ENCODE data around the gene CCDC3. TPM values are rescaled to one million over a fixed set of nuclear protein-coding genes. Genes with fewer than 3 reads are reported as not detected.
"Not testable (repeated sequence)": the region's sequence is repeated elsewhere in the genome, so short reads cannot be mapped to it uniquely, and the experiment has no call there.

Gene CCDC3
- polyA plus RNA-seq, 2 of the 4 experiments (the other 2 are of a cell fraction) = 0.58 to 0.94 TPM

GRCh38 chr10:12993595-12993994 is 7.9 kb downstream of the CCDC3 start (continued):
- TF ChIP-seq NPAS2 (CRISPR knock-in tag; IDR thresholded peaks at IDR 0.05; ENCODE audit: borderline replicate concordance) = no peak
- TF ChIP-seq RCOR1 (IDR thresholded peaks at IDR 0.05; ENCODE audit: low read depth, low read length) = no peak
- no peak for TF ChIP-seq ESRRA (IDR thresholded peaks at IDR 0.05; ENCODE audit: borderline replicate concordance, low read length)
- TF ChIP-seq POLR2A (IDR thresholded peaks at IDR 0.05; ENCODE audit: low read length) = no peak

GRCh38 chr10:12985347-12985746 is 16.2 kb downstream of the CCDC3 start:
- ATAC-seq = no peak
- no peak for FAIRE-seq
- H3K4me1 ChIP-seq = no peaks in the 10 kb centered on the region
- ChIA-PET CTCF (interaction anchor here (0.7 to 1.8 kb wide), 3 partner anchors 18 to 203 kb away, joined by 3 to 6 read pairs (median 3); no protein-coding TSS in a partner anchor), POLR2A (no interaction called here)
- no peak for DNase-seq (ENCODE audit: low read depth in 1 of 2, low spot score in 1 of 2)
- 80% methylated on average over 6 of the region's 6 CpGs for WGBS (ENCODE audit: missing lambda C conversion rate)
- 0 out of 3 replicates have a peak, but pooled peaks cover 4% of the 10 kb centered on the region for H3K9me3 ChIP-seq
- no peak overlapping the region for H3K4me2 ChIP-seq
- no peak overlapping the region for H3K4me3 ChIP-seq
- H3K27ac ChIP-seq = no peak overlapping the region
- TF ChIP-seq CBX8 (IDR thresholded peaks at IDR 0.05) = no peak

- 57% methylated on average over 7 of the region's 7 CpGs for WGBS (ENCODE audit: missing lambda C conversion rate)
- 0 out of 3 replicates have a peak, but pooled peaks cover 4% of the 10 kb centered on the region for H3K9me3 ChIP-seq
- ChIA-PET CTCF (interaction anchor here (1.2 to 1.8 kb wide), 2 partner anchors 16 to 82 kb away, joined by 3 to 6 read pairs; no protein-coding TSS in a partner anchor), POLR2A (no interaction called here)
- H3K4me3 ChIP-seq = no peak overlapping the region
- no peak for DNase-seq (ENCODE audit: low read depth in 1 of 2, low spot score in 1 of 2)
- H3K4me2 ChIP-seq = no peak overlapping the region
- no peaks in the 10 kb centered on the region for H3K4me1 ChIP-seq
- no peak for FAIRE-seq
- no peak overlapping the region for H3K27ac ChIP-seq
- no peak for ATAC-seq
- TF ChIP-seq PHF8 (IDR thresholded peaks at IDR 0.05; ENCODE audit: borderline replicate concordance, low read depth) (no peak), E2F6 (IDR thresholded peaks at IDR 0.05; ENCODE audit: borderline replicate concordance, low read depth) (no peak), NPAS2 (CRISPR knock-in tag; IDR thresholded peaks at IDR 0.05; ENCODE audit: borderline replicate concordance) (no peak), CEBPB (IDR thresholded peaks at IDR 0.05) (no peak), FOXS1 (CRISPR knock-in tag; IDR thresholded peaks at IDR 0.05) (no peak), CTCF (IDR thresholded peaks at IDR 0.05) (no peak), CBX8 (IDR thresholded peaks at IDR 0.05) (no peak), ZC3H11A (IDR thresholded peaks at IDR 0.05) (no peak)
Measured at GRCh38 chr10:12984165-12984747, 17.3 kb downstream of the CCDC3 start.

GRCh38 chr10:12983568-12983967 is 17.9 kb downstream of the CCDC3 start:
- H3K27ac ChIP-seq; H3K9me3 ChIP-seq; FAIRE-seq; H3K4me3 ChIP-seq; H3K4me1 ChIP-seq; ATAC-seq; H3K4me2 ChIP-seq; DNase-seq (ENCODE audit: low read depth in 1 of 2, low spot score in 1 of 2); POLR2A ChIA-PET: not testable (repeated sequence)
- CTCF ChIA-PET = interaction anchor here (0.8 kb wide), 1 partner anchor 9 kb away, joined by 3 read pairs; no protein-coding TSS in a partner anchor
- 43% methylated on average over 3 of the region's 3 CpGs for WGBS (ENCODE audit: missing lambda C conversion rate)

- no peak for FAIRE-seq
- H3K4me1 ChIP-seq = no peaks in the 10 kb centered on the region
- H3K9me3 ChIP-seq = 0 out of 3 replicates have a peak, but pooled peaks cover 4% of the 10 kb centered on the region
- TF ChIP-seq JUNB (IDR thresholded peaks at IDR 0.05) = peak; percentile 22; the same call in 1 of the 2 replicates
- TF ChIP-seq ZC3H11A (IDR thresholded peaks at IDR 0.05) = no peak
- no peak for TF ChIP-seq HOXA7 (CRISPR knock-in tag; IDR thresholded peaks at IDR 0.05)
- TF ChIP-seq FOSL2 (IDR thresholded peaks at IDR 0.05) = no peak
- peak; percentile 46 for TF ChIP-seq FOSL2 (CRISPR knock-in tag; IDR thresholded peaks at IDR 0.05)
- no peak overlapping the region for H3K4me2 ChIP-seq
- ChIA-PET POLR2A (interaction anchor here (0.6 kb wide), 1 partner anchor 309 kb away, joined by 3 read pairs; no protein-coding TSS in a partner anchor), CTCF (no interaction called here)
- peak in 1 of 2 experiments; percentile 22 for DNase-seq (ENCODE audit: low read depth in 1 of 2, low spot score in 1 of 2)
- H3K27ac ChIP-seq = no peak overlapping the region
- H3K4me3 ChIP-seq = no peak overlapping the region
- WGBS (ENCODE audit: missing lambda C conversion rate) = 8% methylated on average over 4 of the region's 4 CpGs
- peak; percentile 19 to 47; a peak in 3 of 6 replicates for ATAC-seq
Measured at GRCh38 chr10:12981570-12981969, 19.9 kb downstream of the CCDC3 start.
